GM19023 (cell line): ENCODE results near the gene GRID2.

Experiments
- ATAC-seq: cut with Tn5 transposase; IDR thresholded peaks from one replicate; pipeline ENCODE4 v1.9.1; 2021; ENCODE audit warnings: mild to moderate bottlenecking, moderate library complexity; ENCODE audit not compliant: unreplicated experiment

The GRID2 gene

GRCh38 chr4:93775551-93775950 lies 1471.8 kb downstream of the GRID2 start:
- no peak for ATAC-seq

DNA sequence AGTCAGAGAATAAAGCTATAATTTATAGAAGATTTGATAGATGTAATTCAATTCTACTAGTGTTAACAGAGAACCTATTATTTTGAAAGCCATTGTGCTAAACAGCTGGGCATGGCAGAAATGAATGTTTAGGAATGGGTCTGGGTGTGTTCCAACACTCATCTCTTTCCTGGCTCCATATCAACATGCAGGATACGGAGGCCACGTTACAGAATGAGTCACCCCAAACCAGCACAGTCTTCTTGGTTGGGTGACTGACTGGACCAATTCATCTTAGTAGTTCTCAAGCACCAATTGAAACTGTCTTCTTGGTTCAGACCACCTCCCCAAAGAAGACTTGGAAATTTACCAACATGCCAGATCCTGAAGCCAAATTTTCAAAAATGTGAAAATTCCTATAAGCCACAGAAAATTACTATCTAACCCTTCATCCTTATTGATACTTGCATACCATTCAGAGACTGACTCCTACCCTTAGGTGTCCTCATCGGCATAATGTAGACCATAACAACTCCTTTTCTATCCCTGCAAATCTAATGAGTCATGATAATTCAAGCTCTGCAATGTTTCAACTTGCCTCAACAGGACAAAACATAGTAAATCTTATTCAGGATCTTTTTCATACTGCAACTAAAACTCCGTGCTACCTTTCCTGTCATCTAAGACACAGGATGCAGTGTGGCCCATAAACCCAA lies 1472.8 kb downstream of the GRID2 start:
- ATAC-seq: no peak

- ATAC-seq: no peak
Observed at GRCh38 chr4:93777081-93777460, 1473.3 kb downstream of the GRID2 start.

DNA sequence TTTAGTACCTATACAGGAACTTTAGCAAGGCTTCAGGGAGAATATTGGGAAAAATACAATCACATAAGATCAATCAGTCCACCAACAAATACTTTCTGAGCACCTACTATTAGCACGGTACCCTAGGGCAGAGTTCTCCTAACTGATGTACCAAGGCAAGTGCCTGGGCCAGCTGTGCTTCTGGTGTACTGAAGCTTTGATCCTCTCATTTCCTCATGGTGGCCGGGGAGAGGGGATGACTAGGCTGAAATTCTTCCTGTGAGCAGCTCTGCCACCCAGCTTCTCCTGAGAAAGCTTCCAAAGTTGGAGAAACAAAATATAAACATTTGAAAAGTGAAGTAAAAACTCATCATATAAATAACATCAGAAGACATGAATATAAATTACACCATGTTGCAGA lies 1475.5 kb downstream of the GRID2 start:
- no peak for ATAC-seq

- no peak for ATAC-seq
Observed at GRCh38 chr4:93780080-93780479, 1476.3 kb downstream of the GRID2 start.

- ATAC-seq: no peak
Observed at GRCh38 chr4:93781198-93781597, 1477.4 kb downstream of the GRID2 start.

- ATAC-seq: no peak
Observed at GRCh38 chr4:93786149-93786548, 1482.4 kb downstream of the GRID2 start.

DNA sequence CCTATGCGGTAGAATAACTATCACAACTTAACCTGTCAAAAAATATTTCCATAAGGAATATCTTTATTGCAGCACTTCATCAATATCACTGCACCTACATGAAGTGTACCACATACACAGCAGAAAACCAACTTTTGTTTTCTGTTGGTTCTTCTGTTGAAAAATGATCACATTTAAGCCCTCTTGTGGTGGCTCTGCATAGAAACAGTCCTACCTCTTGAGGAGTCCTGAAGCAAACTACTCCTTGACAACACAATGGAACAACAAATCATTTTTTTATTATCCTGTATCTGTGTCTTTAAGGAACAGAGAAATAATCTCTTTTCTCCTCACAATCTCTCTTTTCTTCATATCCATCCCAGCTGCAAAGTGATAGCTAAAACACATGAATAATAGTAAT lies 1484.9 kb downstream of the GRID2 start:
- no peak for ATAC-seq

DNA sequence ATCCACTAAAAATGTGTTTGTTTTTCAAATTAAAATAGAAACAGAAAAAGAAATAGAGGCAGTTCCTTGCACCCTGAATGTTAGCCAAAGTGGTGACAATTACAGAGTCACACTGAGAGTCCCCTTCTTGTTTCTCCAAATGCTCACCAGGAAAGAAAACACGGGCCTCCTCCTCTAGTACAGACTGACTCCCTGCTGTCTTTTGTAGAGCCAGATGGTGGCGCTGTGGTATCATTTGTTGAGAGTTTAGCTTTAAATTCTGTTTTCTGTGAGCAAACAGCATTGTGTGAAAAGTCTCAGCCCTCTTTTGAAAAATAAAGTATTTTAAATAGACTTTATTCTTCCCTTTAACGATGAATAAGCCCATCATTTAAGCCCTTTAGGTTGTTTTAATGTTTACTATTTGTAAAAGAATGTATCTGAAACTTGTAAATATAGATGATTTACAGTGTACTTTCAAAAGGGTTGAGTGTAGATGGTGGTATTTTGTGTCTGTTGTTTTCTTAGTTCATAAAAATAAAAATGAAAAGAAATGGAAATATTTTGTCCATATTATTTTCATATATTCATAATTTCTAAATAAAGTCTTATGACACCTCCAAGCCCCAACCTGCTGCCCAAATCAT lies 1487.9 kb downstream of the GRID2 start:
- ATAC-seq: no peak

- no peak for ATAC-seq
Observed at GRCh38 chr4:93802045-93802444, 1498.3 kb downstream of the GRID2 start.

DNA sequence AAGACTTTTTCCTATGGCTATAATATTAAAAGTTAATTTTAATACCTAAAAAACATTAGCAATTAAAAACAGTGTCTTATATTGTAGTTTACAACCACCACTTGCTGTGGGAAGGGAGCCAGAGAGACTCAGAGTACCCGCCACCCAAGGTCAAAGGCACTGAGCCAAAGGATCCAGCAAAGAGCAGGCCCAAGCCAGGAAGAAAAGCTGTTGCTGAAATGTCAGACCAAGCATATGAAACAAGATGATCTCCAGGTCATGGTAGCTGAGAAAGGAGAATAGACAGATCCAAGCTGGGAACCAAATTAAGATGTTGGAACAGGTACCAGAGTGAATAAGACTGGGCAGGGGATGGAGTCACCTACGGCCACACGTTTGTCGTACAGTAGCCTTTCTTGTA lies 1506.0 kb downstream of the GRID2 start:
- no peak for ATAC-seq

DNA sequence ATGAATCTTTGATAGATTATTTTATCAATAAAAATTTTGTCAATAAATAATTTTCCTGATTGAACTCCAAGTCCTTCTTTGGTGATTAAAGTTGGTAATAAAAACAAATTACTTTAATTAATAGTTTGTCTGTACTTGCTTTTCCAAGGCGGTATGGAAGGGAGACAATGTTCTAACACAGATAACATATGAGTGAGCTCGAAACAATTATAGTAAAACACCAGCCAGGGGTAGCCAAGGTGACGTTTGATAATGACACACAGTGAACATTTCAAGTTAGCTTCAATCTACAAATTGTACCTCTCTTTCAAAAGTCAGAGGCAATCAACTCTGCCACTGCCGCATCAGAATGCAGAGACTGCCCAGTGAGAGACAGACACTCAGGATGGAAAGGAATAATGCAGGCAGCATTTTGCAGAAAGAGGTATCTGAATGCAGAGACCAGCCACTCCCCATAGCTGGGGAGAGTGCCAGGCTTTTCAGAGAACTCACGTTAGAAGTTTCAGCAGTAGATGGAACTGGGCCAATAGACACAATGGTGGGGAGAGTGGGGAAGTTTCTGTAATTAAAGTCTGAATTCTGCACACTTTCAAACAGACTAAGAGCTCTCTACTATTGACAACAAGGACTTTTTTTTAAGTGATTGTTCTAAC lies 1506.7 kb downstream of the GRID2 start:
- ATAC-seq: no peak

DNA sequence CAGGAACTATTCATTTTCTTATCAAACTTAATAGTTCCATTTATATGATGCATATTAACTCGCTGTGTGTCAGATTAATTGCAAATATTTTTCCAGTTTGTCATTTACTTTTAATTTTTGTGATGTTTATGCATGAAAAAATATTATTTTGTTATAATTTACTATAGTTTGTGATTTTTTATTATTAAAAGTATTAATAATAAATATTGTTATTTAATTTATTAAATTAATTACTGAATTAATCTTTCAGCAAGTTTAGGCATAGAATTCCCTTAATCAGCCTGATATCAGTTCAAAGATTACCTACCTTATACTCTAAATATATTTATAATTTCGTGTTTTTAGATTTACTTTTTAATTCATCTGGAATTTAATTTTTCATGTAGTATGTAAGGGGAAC lies 1509.3 kb downstream of the GRID2 start:
- no peak for ATAC-seq

DNA sequence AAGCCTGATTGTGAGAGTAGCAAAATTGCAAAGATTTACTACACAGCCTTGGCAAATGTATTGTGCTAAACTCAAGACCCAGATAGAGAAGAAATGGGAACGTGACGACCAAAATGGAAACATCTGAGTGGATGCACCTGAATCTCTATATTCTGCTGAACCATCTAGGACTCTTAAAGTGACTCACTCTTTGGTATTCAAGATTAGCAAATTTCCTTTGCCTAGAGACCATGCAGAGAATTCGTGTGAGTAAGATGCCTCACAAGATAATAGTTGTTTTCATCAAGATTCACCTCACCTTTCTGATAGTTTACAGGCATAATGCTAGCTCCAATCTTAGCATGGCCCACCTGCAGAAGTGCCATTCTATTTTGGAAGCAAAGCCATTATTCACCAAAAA lies 1510.4 kb downstream of the GRID2 start:
- ATAC-seq: no peak

DNA sequence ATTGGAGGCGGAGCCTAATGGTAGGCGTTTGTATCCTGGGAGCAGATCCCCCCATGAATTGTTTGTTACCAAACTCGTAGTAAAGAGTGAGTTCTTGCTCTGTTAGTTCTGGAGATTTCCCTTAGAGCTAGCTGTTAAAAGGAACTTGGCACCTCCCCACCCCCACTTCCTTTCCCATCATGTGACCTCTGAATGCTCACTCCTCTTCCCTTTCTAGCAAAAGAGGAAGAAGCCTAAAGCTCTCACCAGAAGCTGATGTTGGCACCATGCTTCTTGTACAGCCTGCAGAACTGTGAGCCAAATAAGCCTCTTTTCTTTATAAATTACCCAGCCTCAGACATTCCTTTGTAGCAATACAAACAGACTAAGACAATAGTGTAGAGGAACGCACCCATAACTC lies 1511.0 kb downstream of the GRID2 start:
- ATAC-seq: no peak
